Neural progenitor cell (in vitro differentiated cells): ENCODE results near the gene MSN. TPM values are rescaled to one million over a fixed set of nuclear protein-coding genes. Genes with fewer than 3 reads are reported as not detected.

Experiments
- DNase-seq: peaks from one replicate; pipeline ENCODE4 v3.0.0-alpha.2; 2016; ENCODE audit warnings: low spot score
- H2AFZ ChIP-seq: fragments of 200-600 bp; sonication (generic); replicated peaks from 2 replicates; pipeline ENCODE4 v1.6.1; 2016; ENCODE audit warnings: antibody characterized with exemption
- H3F3A ChIP-seq: fragments of 200-600 bp; sonication (generic); 2 replicates; pipeline ENCODE4 v1.6.1; 2016; ENCODE audit warnings: antibody characterized with exemption, low read depth
- H3K27ac ChIP-seq: fragments of 200-600 bp; sonication (generic); 2 replicates; pipeline ENCODE4 v1.5.1; 2016; ENCODE audit warnings: mild to moderate bottlenecking
- H3K27me3 ChIP-seq: fragments of 200-600 bp; sonication (generic); 2 replicates; pipeline ENCODE4 v1.6.1; 2016; ENCODE audit warnings: mild to moderate bottlenecking, moderate library complexity
- H3K36me3 ChIP-seq: fragments of 200-600 bp; sonication (generic); 2 replicates; pipeline ENCODE4 v1.5.1; 2016
- H3K4me1 ChIP-seq: fragments of 200-600 bp; sonication (generic); 2 replicates; pipeline ENCODE4 v1.6.1; 2016; ENCODE audit warnings: mixed run types
- H3K4me2 ChIP-seq: fragments of 200-600 bp; sonication (generic); 2 replicates; pipeline ENCODE4 v1.6.1; 2016
- H3K4me3 ChIP-seq: fragments of 200-600 bp; sonication (generic); 2 replicates; pipeline ENCODE4 v1.5.1; 2016
- H3K79me2 ChIP-seq: fragments of 200-600 bp; sonication (generic); 2 replicates; pipeline ENCODE4 v1.6.1; 2016; ENCODE audit warnings: low read depth
- H3K9ac ChIP-seq: fragments of 200-600 bp; sonication (generic); 2 replicates; pipeline ENCODE4 v1.6.1; 2016
- H3K9me3 ChIP-seq: fragments of 200-600 bp; sonication (generic); 2 replicates; pipeline ENCODE4 v1.5.1; 2016; ENCODE audit warnings: low read depth
- H4K20me1 ChIP-seq: fragments of 200-600 bp; sonication (generic); 2 replicates; pipeline ENCODE4 v1.6.1; 2016; ENCODE audit warnings: low read depth
- H3K27ac Mint-ChIP-seq: 3 replicates; pipeline ENCODE4 v1.8.0; 2021; ENCODE audit warnings: mixed read lengths
- H3K27me3 Mint-ChIP-seq: 2 replicates; pipeline ENCODE4 v1.8.0; 2022; ENCODE audit warnings: low read depth, mild to moderate bottlenecking, inconsistent platforms, moderate library complexity, mixed read lengths; ENCODE audit not compliant: insufficient read depth
- H3K36me3 Mint-ChIP-seq: 3 replicates; pipeline ENCODE4 v1.8.0; 2021; ENCODE audit warnings: mixed read lengths
- H3K4me1 Mint-ChIP-seq: 3 replicates; pipeline ENCODE4 v1.8.0; 2021; ENCODE audit warnings: mixed read lengths
- H3K4me3 Mint-ChIP-seq: 3 replicates; pipeline ENCODE4 v1.8.0; 2021; ENCODE audit warnings: mild to moderate bottlenecking, moderate library complexity, mixed read lengths
- H3K9me3 Mint-ChIP-seq: 3 replicates; pipeline ENCODE4 v1.8.0; 2020; ENCODE audit warnings: mixed read lengths
- EZH2 ChIP-seq: fragments of 200-600 bp; sonication (generic); IDR thresholded peaks from 2 replicates; pipeline ENCODE4 v1.6.1; 2017; ENCODE audit warnings: antibody characterized with exemption, mild to moderate bottlenecking, moderate library complexity
- EZH2phosphoT487 ChIP-seq: fragments of 200-600 bp; sonication (generic); IDR thresholded peaks from 2 replicates; pipeline ENCODE4 v1.6.1; 2017; ENCODE audit warnings: antibody characterized with exemption
- total RNA-seq: library from RNA; depleted of rRNA; stranded (reverse); fragments of >200 nt; gene quantifications from 2 replicates; pipeline ENCODE4 v1.2.3, GENCODE V29; 2015; ENCODE audit warnings: low replicate concordance
- TF ChIP-seq, protein P1 (sequence below): fragments of 200-600 bp; sonication (generic); IDR thresholded peaks from 2 replicates; pipeline ENCODE4 v1.5.1; 2017; ENCODE audit warnings: antibody characterized with exemption, mild to moderate bottlenecking

MSN gene
- total RNA-seq, 1 donor from 2014 or later, result 97.4 TPM

GRCh38 chrX:65637335-65637734 is 30.1 kb upstream of the MSN start:
- Mint-ChIP-seq H3K36me3 (no peaks in the 10 kb centered on the region), H3K27me3 (peaks cover 3% of the 10 kb centered on the region), H3K9me3 (peaks cover 6% of the 10 kb centered on the region), H3K4me1 (no peaks in the 10 kb centered on the region), H3K4me3 (no peak overlapping the region), H3K27ac (no peak overlapping the region)
- Histone ChIP-seq H3K9ac (no peak overlapping the region), H2AFZ (no peak overlapping the region), H3K27me3 (no peaks in the 10 kb centered on the region), H3K79me2 (no peaks in the 10 kb centered on the region), H3K27ac (no peak overlapping the region), H3K4me1 (no peaks in the 10 kb centered on the region), H3K9me3 (no peaks in the 10 kb centered on the region), H3K4me2 (no peak overlapping the region), H4K20me1 (no peaks in the 10 kb centered on the region), H3K36me3 (no peaks in the 10 kb centered on the region), H3F3A (no peaks in the 10 kb centered on the region), H3K4me3 (no peak overlapping the region)
- no peak for DNase-seq
- no peak for TF ChIP-seq EZH2
- TF ChIP-seq, protein P1, sequence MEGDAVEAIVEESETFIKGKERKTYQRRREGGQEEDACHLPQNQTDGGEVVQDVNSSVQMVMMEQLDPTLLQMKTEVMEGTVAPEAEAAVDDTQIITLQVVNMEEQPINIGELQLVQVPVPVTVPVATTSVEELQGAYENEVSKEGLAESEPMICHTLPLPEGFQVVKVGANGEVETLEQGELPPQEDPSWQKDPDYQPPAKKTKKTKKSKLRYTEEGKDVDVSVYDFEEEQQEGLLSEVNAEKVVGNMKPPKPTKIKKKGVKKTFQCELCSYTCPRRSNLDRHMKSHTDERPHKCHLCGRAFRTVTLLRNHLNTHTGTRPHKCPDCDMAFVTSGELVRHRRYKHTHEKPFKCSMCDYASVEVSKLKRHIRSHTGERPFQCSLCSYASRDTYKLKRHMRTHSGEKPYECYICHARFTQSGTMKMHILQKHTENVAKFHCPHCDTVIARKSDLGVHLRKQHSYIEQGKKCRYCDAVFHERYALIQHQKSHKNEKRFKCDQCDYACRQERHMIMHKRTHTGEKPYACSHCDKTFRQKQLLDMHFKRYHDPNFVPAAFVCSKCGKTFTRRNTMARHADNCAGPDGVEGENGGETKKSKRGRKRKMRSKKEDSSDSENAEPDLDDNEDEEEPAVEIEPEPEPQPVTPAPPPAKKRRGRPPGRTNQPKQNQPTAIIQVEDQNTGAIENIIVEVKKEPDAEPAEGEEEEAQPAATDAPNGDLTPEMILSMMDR, result no peak
- no peak for TF ChIP-seq EZH2phosphoT487

- Mint-ChIP-seq H3K36me3 (no peaks in the 10 kb centered on the region), H3K4me1 (no peaks in the 10 kb centered on the region), H3K27me3 (peaks cover 3% of the 10 kb centered on the region), H3K9me3 (peaks cover 2% of the 10 kb centered on the region), H3K4me3 (no peak overlapping the region), H3K27ac (no peak overlapping the region)
- Histone ChIP-seq H3K9ac (no peak overlapping the region), H3K4me2 (no peak overlapping the region), H3K27me3 (no peaks in the 10 kb centered on the region), H4K20me1 (no peaks in the 10 kb centered on the region), H3K79me2 (no peaks in the 10 kb centered on the region), H3K9me3 (no peaks in the 10 kb centered on the region), H3K4me1 (no peaks in the 10 kb centered on the region), H3K27ac (no peak overlapping the region), H3K36me3 (no peaks in the 10 kb centered on the region), H2AFZ (no peak overlapping the region), H3F3A (no peaks in the 10 kb centered on the region), H3K4me3 (no peak overlapping the region)
- DNase-seq, result no peak
- TF ChIP-seq EZH2phosphoT487 (no peak), EZH2 (no peak)
- TF ChIP-seq, protein P1, result no peak
Measured at GRCh38 chrX:65642914-65643491, 24.5 kb upstream of the MSN start.

DNA sequence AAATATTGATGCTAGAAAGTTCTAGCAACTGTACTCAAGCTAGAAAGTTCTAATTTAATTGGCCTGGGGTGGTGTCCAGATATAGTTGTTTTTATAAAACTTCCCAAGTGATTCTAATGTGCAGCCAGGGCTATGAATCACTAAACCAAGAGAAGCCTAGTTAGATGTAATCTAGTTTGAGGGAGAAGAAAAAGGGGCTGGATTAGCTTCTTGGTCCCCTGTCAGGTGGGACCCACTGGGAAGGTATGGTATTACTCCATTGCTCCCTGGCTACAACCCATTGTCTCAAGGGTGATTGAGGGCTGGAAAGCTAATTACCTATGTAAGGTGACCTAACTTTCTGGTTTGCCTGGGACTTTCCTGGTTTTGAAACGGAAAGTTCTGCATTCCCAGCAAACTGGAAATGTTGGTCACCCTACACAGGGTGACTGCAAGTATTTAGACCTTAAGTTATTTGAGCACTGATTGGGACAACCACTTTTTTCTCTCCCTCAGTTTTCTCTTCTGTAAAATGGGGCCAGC is 23.9 kb upstream of the MSN start:
- no peak for TF ChIP-seq EZH2
- TF ChIP-seq, protein P1, result no peak
- no peak for TF ChIP-seq EZH2phosphoT487
- Mint-ChIP-seq H3K36me3 (no peaks in the 10 kb centered on the region), H3K9me3 (peaks cover 2% of the 10 kb centered on the region), H3K27me3 (peaks cover 3% of the 10 kb centered on the region), H3K27ac (no peak overlapping the region), H3K4me3 (no peak overlapping the region), H3K4me1 (no peaks in the 10 kb centered on the region)
- H3K36me3 ChIP-seq, result no peaks in the 10 kb centered on the region
- H3K27me3 ChIP-seq, result no peaks in the 10 kb centered on the region
- no peak overlapping the region for H2AFZ ChIP-seq
- DNase-seq, result no peak
- H3K79me2 ChIP-seq, result no peaks in the 10 kb centered on the region
- H4K20me1 ChIP-seq, result no peaks in the 10 kb centered on the region
- no peaks in the 10 kb centered on the region for H3F3A ChIP-seq
- no peak overlapping the region for H3K4me2 ChIP-seq
- no peaks in the 10 kb centered on the region for H3K9me3 ChIP-seq
- H3K4me3 ChIP-seq, result no peak overlapping the region
- H3K27ac ChIP-seq, result no peak overlapping the region
- no peak overlapping the region for H3K9ac ChIP-seq
- H3K4me1 ChIP-seq, result no peaks in the 10 kb centered on the region
